Neural cell (in vitro differentiated cells): ENCODE data around the gene STK31. TPM values are rescaled to one million over a fixed set of nuclear protein-coding genes. Genes with fewer than 3 reads are reported as not detected.

Source experiments
- H2AFZ ChIP-seq: fragments of 200-600, 300-800 bp; sonication (generic), shearing (Covaris generic); 2 replicates; pipeline ENCODE4 v1.6.0; 2014; ENCODE audit warnings: low read depth, mild to moderate bottlenecking, antibody characterized with exemption, low read length, moderate library complexity
- H3F3A ChIP-seq: fragments of 200-600 bp; shearing (Covaris generic); 2 replicates; pipeline ENCODE4 v1.6.1; 2016; ENCODE audit warnings: mild to moderate bottlenecking, moderate library complexity, mixed read lengths, antibody characterized with exemption, low read length; ENCODE audit not compliant: insufficient read depth, poor library complexity, severe bottlenecking
- H3K27ac ChIP-seq: fragments of 200-600, 300-800 bp; sonication (generic), shearing (Covaris generic); 2 replicates; pipeline ENCODE4 v1.5.1; 2014; ENCODE audit warnings: mild to moderate bottlenecking, low read length, moderate library complexity
- H3K27me3 ChIP-seq: fragments of 300-800, 200-600 bp; sonication (generic), shearing (Covaris generic); 2 replicates; pipeline ENCODE4 v1.6.0; 2014; ENCODE audit warnings: mild to moderate bottlenecking, low read depth, low read length, moderate library complexity; ENCODE audit not compliant: insufficient read depth
- H3K36me3 ChIP-seq: fragments of 300-800, 200-600 bp; sonication (generic), shearing (Covaris generic); 2 replicates; pipeline ENCODE4 v1.5.1; 2014; ENCODE audit warnings: mild to moderate bottlenecking, antibody characterized with exemption, low read length, moderate library complexity; ENCODE audit not compliant: insufficient read depth
- H3K4me2 ChIP-seq: fragments of 300-800, 200-600 bp; sonication (generic), shearing (Covaris generic); 2 replicates; pipeline ENCODE4 v1.6.0; 2014; ENCODE audit warnings: mild to moderate bottlenecking, low read length
- H3K4me3 ChIP-seq: fragments of 300-800, 200-600 bp; sonication (generic), shearing (Covaris generic); 2 replicates; pipeline ENCODE4 v1.5.1; 2014; ENCODE audit warnings: mild to moderate bottlenecking, low read length, moderate library complexity
- H3K79me2 ChIP-seq: fragments of 200-600 bp; shearing (Covaris generic); replicated peaks from 2 replicates; pipeline ENCODE4 v1.6.0; 2014; ENCODE audit warnings: mild to moderate bottlenecking, low read length, moderate library complexity; ENCODE audit not compliant: insufficient read depth
- H3K9ac ChIP-seq: fragments of 300-800, 200-600 bp; sonication (generic), shearing (Covaris generic); 2 replicates; pipeline ENCODE4 v1.6.1; 2016; ENCODE audit warnings: mild to moderate bottlenecking, low read length, mixed read lengths
- H3K9me2 ChIP-seq: fragments of 200-600 bp; shearing (Covaris generic); 2 replicates; pipeline ENCODE4 v1.6.1; 2016; ENCODE audit warnings: mild to moderate bottlenecking, low read length, mixed read lengths; ENCODE audit not compliant: insufficient read depth
- H3K9me3 ChIP-seq: fragments of 200-600, 300-800 bp; sonication (generic), shearing (Covaris generic); 2 replicates; pipeline ENCODE4 v1.6.1; 2016; ENCODE audit warnings: mild to moderate bottlenecking, mixed run types, low read length, moderate library complexity, mixed read lengths
- H4K20me1 ChIP-seq: fragments of 200-600 bp; shearing (Covaris generic); 2 replicates; pipeline ENCODE4 v1.6.1; 2016; ENCODE audit warnings: mild to moderate bottlenecking, mixed run types; ENCODE audit not compliant: insufficient read depth
- CTCF ChIP-seq: fragments of 450-650 bp; IDR thresholded peaks from 2 replicates; pipeline ENCODE4 v1.5.1; 2014; ENCODE audit warnings: antibody characterized with exemption, mild to moderate bottlenecking, moderate library complexity; ENCODE audit not compliant: poor library complexity, severe bottlenecking
- EP300 ChIP-seq: fragments of 450-650 bp; conservative IDR thresholded peaks from 2 replicates; pipeline ENCODE4 v1.6.1; 2014; ENCODE audit warnings: antibody characterized with exemption, mild to moderate bottlenecking, moderate library complexity; ENCODE audit not compliant: poor library complexity, severe bottlenecking
- EZH2 ChIP-seq: fragments of 200-600, 300-800 bp; shearing (Covaris generic), sonication (generic); IDR thresholded peaks from 2 replicates; pipeline ENCODE4 v1.6.1; 2014; ENCODE audit warnings: antibody characterized with exemption, low read length, borderline replicate concordance, mild to moderate bottlenecking; ENCODE audit not compliant: insufficient read depth, poor library complexity, severe bottlenecking
- MXI1 ChIP-seq: fragments of 450-650 bp; conservative IDR thresholded peaks from 2 replicates; pipeline ENCODE4 v1.6.1; 2014; ENCODE audit warnings: antibody characterized with exemption, mild to moderate bottlenecking; ENCODE audit not compliant: poor library complexity, severe bottlenecking
- POLR2AphosphoS5 ChIP-seq: IDR thresholded peaks from 2 replicates; pipeline ENCODE4 v1.6.1; 2012
- RAD21 ChIP-seq: fragments of 450-650 bp; conservative IDR thresholded peaks from 2 replicates; pipeline ENCODE4 v1.6.1; 2014; ENCODE audit warnings: antibody characterized with exemption, mild to moderate bottlenecking, moderate library complexity
- REST ChIP-seq: IDR thresholded peaks from 2 replicates; pipeline ENCODE4 v1.6.1; 2012; ENCODE audit warnings: borderline replicate concordance
- SMC3 ChIP-seq: fragments of 450-650 bp; conservative IDR thresholded peaks from 2 replicates; pipeline ENCODE4 v1.6.1; 2014; ENCODE audit warnings: antibody characterized with exemption, mild to moderate bottlenecking, moderate library complexity; ENCODE audit not compliant: poor library complexity
- TAF1 ChIP-seq: IDR thresholded peaks from 2 replicates; pipeline ENCODE4 v1.6.1; 2012; ENCODE audit warnings: low read depth
- polyA plus RNA-seq: library from polyadenylated mRNA; depleted of rRNA; stranded (reverse); fragments of >200 nt; gene quantifications from 2 replicates; pipeline ENCODE4 v1.2.3, GENCODE V29; 2014

Gene STK31
- polyA plus RNA-seq, 1 donor from 2014 or later: 0.76 TPM

- no peaks in the 10 kb centered on the region for H3K27me3 ChIP-seq
- H3K4me2 ChIP-seq: no peak overlapping the region
- peaks cover 5% of the 10 kb centered on the region for H3K36me3 ChIP-seq
- no peak overlapping the region for H3K27ac ChIP-seq
- no peaks in the 10 kb centered on the region for H4K20me1 ChIP-seq
- no peaks in the 10 kb centered on the region for H3K9me2 ChIP-seq
- H3K79me2 ChIP-seq: no peaks in the 10 kb centered on the region
- no peak overlapping the region for H2AFZ ChIP-seq
- H3F3A ChIP-seq: no peaks in the 10 kb centered on the region
- no peak overlapping the region for H3K4me3 ChIP-seq
- TF ChIP-seq CTCF (no peak), MXI1 (no peak), EP300 (no peak), SMC3 (no peak), REST (no peak), TAF1 (no peak), RAD21 (no peak), EZH2 (no peak), POLR2AphosphoS5 (no peak)
- no peaks in the 10 kb centered on the region for H3K9me3 ChIP-seq
- no peak overlapping the region for H3K9ac ChIP-seq
These were observed 16.8 kb upstream of the STK31 start for GRCh38 chr7:23693224-23693623.

GRCh38 chr7:23696916-23697441 is 13.0 kb upstream of the STK31 start:
- H3K9ac ChIP-seq: no peak overlapping the region
- no peaks in the 10 kb centered on the region for H3K36me3 ChIP-seq
- no peaks in the 10 kb centered on the region for H3K27me3 ChIP-seq
- no peaks in the 10 kb centered on the region for H3K9me3 ChIP-seq
- no peaks in the 10 kb centered on the region for H3F3A ChIP-seq
- no peaks in the 10 kb centered on the region for H3K9me2 ChIP-seq
- no peak overlapping the region for H3K4me3 ChIP-seq
- no peak overlapping the region for H3K4me2 ChIP-seq
- no peak overlapping the region for H3K27ac ChIP-seq
- no peak for TF ChIP-seq RAD21
- no peak for TF ChIP-seq REST
- no peak for TF ChIP-seq SMC3
- peak; percentile 29 for TF ChIP-seq CTCF
- H3K79me2 ChIP-seq: no peaks in the 10 kb centered on the region
- H2AFZ ChIP-seq: no peak overlapping the region
- H4K20me1 ChIP-seq: no peaks in the 10 kb centered on the region
